ENCODE results near the gene GNA12.
"Not testable (repeated sequence)": the region's sequence is repeated elsewhere in the genome, so short reads cannot be mapped to it uniquely, and the experiment has no call there.

DNA sequence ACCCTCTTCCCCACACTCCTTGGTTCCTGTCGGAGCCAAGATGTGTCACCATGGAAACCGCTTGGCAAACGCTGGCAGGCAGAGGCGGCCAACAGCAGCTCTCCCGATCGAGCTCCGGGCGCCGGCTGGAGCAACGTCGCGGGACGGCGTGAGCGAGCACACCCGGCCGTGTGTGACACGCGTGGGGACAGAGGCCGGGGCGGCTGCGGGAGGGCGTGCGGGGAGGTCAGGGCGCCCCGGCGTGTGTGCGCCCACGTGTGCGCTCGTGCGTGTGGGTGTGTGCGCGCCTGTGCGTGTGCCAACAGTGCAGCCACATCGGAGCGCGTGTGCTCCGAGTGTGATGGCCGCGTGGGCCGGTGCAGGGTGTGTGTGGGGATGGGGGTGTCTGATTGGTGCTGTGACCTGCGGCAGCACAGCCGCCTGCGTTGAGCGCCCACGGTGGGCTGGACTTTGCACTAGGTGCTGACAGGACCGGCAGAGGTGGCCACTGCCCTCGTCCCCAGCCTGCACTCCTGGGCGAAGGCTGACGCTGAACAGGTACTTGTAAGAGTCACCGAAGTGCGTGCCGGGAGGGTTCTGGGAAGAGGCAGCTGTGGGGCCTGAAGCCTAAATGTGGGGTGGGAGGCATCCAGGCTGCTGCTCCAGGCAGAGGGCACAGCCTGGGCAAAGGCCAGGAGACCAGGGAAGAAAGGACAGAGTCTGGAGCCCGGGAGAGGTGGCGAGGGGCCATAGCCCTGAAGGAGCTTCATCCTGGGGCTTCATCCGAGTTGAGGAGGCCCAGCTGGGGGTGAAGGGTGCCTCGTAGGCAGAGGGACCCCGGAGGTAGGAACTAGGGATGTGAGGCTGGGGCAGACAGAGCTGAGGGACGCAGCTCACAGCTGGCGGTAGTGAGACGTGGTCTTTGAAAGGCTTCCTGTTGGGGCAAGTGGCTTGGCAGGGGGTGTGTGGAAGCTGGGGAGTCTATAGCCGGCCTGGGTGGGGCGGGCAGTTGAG lies 164.7 kb downstream of the GNA12 start:
- TF ChIP-seq, protein P1, sequence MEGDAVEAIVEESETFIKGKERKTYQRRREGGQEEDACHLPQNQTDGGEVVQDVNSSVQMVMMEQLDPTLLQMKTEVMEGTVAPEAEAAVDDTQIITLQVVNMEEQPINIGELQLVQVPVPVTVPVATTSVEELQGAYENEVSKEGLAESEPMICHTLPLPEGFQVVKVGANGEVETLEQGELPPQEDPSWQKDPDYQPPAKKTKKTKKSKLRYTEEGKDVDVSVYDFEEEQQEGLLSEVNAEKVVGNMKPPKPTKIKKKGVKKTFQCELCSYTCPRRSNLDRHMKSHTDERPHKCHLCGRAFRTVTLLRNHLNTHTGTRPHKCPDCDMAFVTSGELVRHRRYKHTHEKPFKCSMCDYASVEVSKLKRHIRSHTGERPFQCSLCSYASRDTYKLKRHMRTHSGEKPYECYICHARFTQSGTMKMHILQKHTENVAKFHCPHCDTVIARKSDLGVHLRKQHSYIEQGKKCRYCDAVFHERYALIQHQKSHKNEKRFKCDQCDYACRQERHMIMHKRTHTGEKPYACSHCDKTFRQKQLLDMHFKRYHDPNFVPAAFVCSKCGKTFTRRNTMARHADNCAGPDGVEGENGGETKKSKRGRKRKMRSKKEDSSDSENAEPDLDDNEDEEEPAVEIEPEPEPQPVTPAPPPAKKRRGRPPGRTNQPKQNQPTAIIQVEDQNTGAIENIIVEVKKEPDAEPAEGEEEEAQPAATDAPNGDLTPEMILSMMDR (IDR thresholded peaks at IDR 0.05), result not testable (repeated sequence)
- TF ChIP-seq EZH2 (IDR thresholded peaks at IDR 0.05), result not testable (repeated sequence)

Data from neural progenitor cell (in vitro differentiated cells).